Mucosa of rectum (tissue), 2 donors: Measurements from ENCODE around the gene PTPRK.

ENCODE experiments used
- H3K27ac ChIP-seq, 2 donors: one replicate each; pipeline ENCODE4 v1.7.0; 2013; ENCODE audit warnings: inconsistent platforms in 2 of 2, low read depth in 2 of 2, low read length in 2 of 2
- H3K27me3 ChIP-seq, 2 donors: one replicate each; pipeline ENCODE4 v1.7.0; 2013; ENCODE audit warnings: low read length in 2 of 2; ENCODE audit not compliant: control insufficient read depth in 2 of 2, insufficient read depth in 2 of 2
- H3K36me3 ChIP-seq, 2 donors: one replicate each; pipeline ENCODE4 v1.7.0; 2013; ENCODE audit warnings: low read length in 2 of 2; ENCODE audit not compliant: control insufficient read depth in 2 of 2, insufficient read depth in 2 of 2
- H3K4me1 ChIP-seq, 2 donors: one replicate each; pipeline ENCODE4 v1.7.0; 2013; ENCODE audit warnings: low read length in 2 of 2, mild to moderate bottlenecking in 1 of 2; ENCODE audit not compliant: control insufficient read depth in 2 of 2, insufficient read depth in 2 of 2
- H3K4me3 ChIP-seq, 2 donors: one replicate each; pipeline ENCODE4 v1.7.0; 2013; ENCODE audit warnings: low read length in 2 of 2
- H3K9ac ChIP-seq, 2 donors: one replicate each; pipeline ENCODE4 v1.7.0; 2013; ENCODE audit warnings: low read length in 2 of 2, low read depth in 1 of 2, mild to moderate bottlenecking in 1 of 2
- H3K9me3 ChIP-seq, 2 donors: one replicate each; pipeline ENCODE4 v1.7.0; 2013; ENCODE audit warnings: low read length in 2 of 2; ENCODE audit not compliant: control insufficient read depth in 2 of 2
- donor health status: healthy.
- donor health status: Normal muscosa, but diverticular disease.

The PTPRK gene

DNA sequence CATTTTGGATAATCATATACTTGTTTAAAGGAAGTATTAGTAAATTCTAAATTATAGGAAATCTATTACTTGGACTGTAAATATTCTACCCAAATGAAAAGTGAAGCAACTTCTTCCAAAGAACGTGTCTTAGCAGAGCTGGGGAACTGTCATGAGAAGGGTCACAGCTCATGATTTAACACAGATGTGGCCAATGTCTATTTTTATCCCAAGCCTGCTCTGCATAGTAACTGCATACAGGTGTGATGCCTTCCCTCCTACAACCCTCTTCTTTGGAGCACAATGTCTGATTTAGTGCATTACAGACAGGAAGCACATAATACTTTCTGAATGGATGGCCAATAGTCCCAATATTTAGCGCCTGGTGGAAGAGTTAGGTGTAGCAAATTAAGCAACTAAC lies 480.9 kb downstream of the PTPRK start:
- H3K9ac ChIP-seq, result no peak overlapping the region
- no peaks in the 10 kb centered on the region for H3K27me3 ChIP-seq
- H3K4me3 ChIP-seq, result no peak overlapping the region
- no peaks in the 10 kb centered on the region for H3K4me1 ChIP-seq
- H3K36me3 ChIP-seq, result no peaks in the 10 kb centered on the region
- no peaks in the 10 kb centered on the region for H3K9me3 ChIP-seq
- H3K27ac ChIP-seq, result no peak overlapping the region

DNA sequence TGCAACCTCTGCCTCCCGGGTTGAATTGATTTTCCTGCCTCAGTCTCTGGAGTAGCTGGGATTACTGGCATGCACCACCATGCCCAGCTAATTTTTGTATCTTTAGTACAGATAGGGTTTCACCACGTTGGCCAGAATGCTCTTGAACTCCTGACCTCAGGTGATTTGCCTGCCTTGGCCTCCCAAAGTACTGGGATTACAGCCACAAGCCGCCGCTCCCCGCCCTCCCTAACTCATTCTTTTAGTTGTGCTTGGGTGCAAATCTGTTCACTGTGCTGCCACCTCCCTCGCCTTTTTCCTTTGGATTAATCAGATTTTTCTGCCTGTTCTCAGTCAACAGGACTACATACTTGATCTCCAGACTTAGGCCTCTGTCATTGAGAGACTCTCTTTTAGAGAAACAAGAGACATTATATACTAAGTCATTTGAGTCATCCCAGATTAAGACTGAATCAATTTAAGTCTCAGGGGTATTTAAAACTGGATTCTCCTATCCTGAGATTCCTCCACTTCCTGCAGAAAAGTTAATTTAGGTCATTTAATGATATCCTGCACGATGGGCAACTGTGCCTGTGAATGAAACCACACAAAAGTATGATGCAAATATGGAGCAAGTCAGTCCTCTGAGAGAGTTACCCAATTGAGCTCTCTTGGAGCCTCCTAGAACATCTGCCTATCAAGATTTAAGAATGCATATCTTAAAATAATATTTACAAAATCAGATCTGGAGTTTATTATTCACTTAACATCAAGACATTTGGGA lies 483.4 kb downstream of the PTPRK start:
- H3K4me3 ChIP-seq, result no peak overlapping the region
- H3K27ac ChIP-seq, result no peak overlapping the region
- H3K27me3 ChIP-seq, result no peaks in the 10 kb centered on the region
- no peak overlapping the region for H3K9ac ChIP-seq
- H3K36me3 ChIP-seq, result peaks cover 0 to 1% of the 10 kb centered on the region in 2 donors
- no peaks in the 10 kb centered on the region for H3K9me3 ChIP-seq
- H3K4me1 ChIP-seq, result no peaks in the 10 kb centered on the region

- Histone ChIP-seq H3K4me1 (no peaks in the 10 kb centered on the region), H3K9ac (no peak overlapping the region), H3K36me3 (peaks cover 0 to 4% of the 10 kb centered on the region in 2 donors), H3K27me3 (no peaks in the 10 kb centered on the region), H3K9me3 (no peaks in the 10 kb centered on the region), H3K4me3 (no peak overlapping the region), H3K27ac (no peak overlapping the region)
Measured at GRCh38 chr6:128033156-128033555, 487.2 kb downstream of the PTPRK start.

GRCh38 chr6:128032042-128032441 lies 488.4 kb downstream of the PTPRK start:
- Histone ChIP-seq H3K4me1 (no peaks in the 10 kb centered on the region), H3K4me3 (no peak overlapping the region), H3K36me3 (peaks cover 0 to 4% of the 10 kb centered on the region in 2 donors)

GRCh38 chr6:128029826-128030225 lies 490.6 kb downstream of the PTPRK start:
- Histone ChIP-seq H3K4me3 (no peak overlapping the region), H3K27ac (no peak overlapping the region), H3K9me3 (no peaks in the 10 kb centered on the region), H3K36me3 (peaks cover 0 to 4% of the 10 kb centered on the region in 2 donors), H3K4me1 (no peaks in the 10 kb centered on the region), H3K9ac (no peak overlapping the region), H3K27me3 (no peaks in the 10 kb centered on the region)

More at GRCh38 chr6:128032042-128032441, 488.4 kb downstream of the PTPRK start:
- Histone ChIP-seq H3K27me3 (no peaks in the 10 kb centered on the region), H3K27ac (no peak overlapping the region), H3K9ac (no peak overlapping the region), H3K9me3 (no peaks in the 10 kb centered on the region)

DNA sequence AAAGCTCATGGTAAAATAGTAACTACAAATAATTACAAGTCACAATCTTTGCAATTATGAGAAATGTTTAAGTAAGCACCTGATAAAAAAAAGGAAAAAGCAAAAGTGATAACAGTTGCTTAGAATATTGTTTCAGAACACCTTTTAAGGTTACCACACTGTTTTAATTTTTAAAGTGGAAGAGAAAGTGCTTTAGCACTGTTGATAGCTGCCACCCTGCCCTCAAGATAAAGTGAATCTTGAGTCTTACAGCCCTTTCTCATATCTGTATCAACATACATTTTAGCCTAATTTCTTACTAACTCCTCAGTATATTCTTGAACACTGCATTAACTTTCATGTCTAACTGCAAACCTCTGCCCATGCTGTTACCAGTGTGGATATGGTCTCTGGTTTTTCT lies 492.2 kb downstream of the PTPRK start:
- Histone ChIP-seq H3K27ac (no peak overlapping the region), H3K4me1 (no peaks in the 10 kb centered on the region), H3K4me3 (no peak overlapping the region), H3K27me3 (no peaks in the 10 kb centered on the region), H3K9ac (no peak overlapping the region), H3K9me3 (no peaks in the 10 kb centered on the region), H3K36me3 (peaks cover 0 to 4% of the 10 kb centered on the region in 2 donors)

- H3K27me3 ChIP-seq, result no peaks in the 10 kb centered on the region
- H3K4me3 ChIP-seq, result no peak overlapping the region
- H3K27ac ChIP-seq, result no peak overlapping the region
- H3K9ac ChIP-seq, result no peak overlapping the region
- no peaks in the 10 kb centered on the region for H3K4me1 ChIP-seq
- H3K36me3 ChIP-seq, result no peaks in the 10 kb centered on the region
- H3K9me3 ChIP-seq, result no peaks in the 10 kb centered on the region
Measured at GRCh38 chr6:128025478-128025877, 494.9 kb downstream of the PTPRK start.

- Histone ChIP-seq H3K9ac (no peak overlapping the region), H3K9me3 (no peaks in the 10 kb centered on the region), H3K4me1 (no peaks in the 10 kb centered on the region), H3K27ac (no peak overlapping the region), H3K36me3 (no peaks in the 10 kb centered on the region), H3K4me3 (no peak overlapping the region), H3K27me3 (no peaks in the 10 kb centered on the region)
Measured at GRCh38 chr6:128024969-128025368, 495.4 kb downstream of the PTPRK start.

DNA sequence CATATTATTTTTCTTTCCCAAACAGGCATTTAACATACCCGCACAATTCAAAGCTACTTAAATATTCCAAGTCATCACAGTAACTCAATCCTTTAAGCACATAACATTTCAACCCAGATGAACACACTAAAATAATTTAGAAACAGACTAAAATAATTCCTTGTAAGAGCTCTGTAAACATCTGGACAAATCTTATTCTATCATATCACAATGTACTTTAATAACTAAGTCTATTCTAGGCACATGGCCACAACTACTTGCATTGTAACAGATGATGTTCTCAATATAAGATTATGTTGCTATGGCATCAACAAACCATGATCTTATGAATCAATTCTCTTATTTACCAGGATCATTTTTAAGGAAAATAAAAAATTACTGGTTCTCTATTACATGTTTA lies 496.4 kb downstream of the PTPRK start:
- Histone ChIP-seq H3K4me1 (no peaks in the 10 kb centered on the region), H3K27ac (no peak overlapping the region), H3K4me3 (no peak overlapping the region), H3K27me3 (no peaks in the 10 kb centered on the region), H3K9me3 (no peaks in the 10 kb centered on the region), H3K36me3 (no peaks in the 10 kb centered on the region), H3K9ac (no peak overlapping the region)

GRCh38 chr6:128018821-128019220 lies 501.6 kb downstream of the PTPRK start:
- H3K4me3 ChIP-seq, result no peak overlapping the region
- H3K4me1 ChIP-seq, result no peaks in the 10 kb centered on the region
- H3K27ac ChIP-seq, result no peak overlapping the region
- H3K9ac ChIP-seq, result no peak overlapping the region
- H3K27me3 ChIP-seq, result no peaks in the 10 kb centered on the region
- H3K9me3 ChIP-seq, result no peaks in the 10 kb centered on the region
- no peaks in the 10 kb centered on the region for H3K36me3 ChIP-seq
